Peyer's patch (tissue), 4 donors: Measurements from ENCODE around the gene DMD.

ENCODE experiments used
- POLR2A ChIP-seq, 2 donors: fragments of 450-650 bp; IDR thresholded peaks; one replicate each; pipeline ENCODE4 v1.5.1; 2017; ENCODE audit warnings: antibody characterized with exemption in 2 of 2, mild to moderate bottlenecking in 2 of 2, moderate library complexity in 2 of 2
- TF ChIP-seq, protein P1 (sequence below), 6 experiments: fragments of 450-650 bp in 4 of 6; fragments of 200-600 bp in 2 of 6; sonication (generic) in 1 of 6; IDR thresholded peaks; one replicate each; pipeline ENCODE4 v1.5.1; 2017 to 2019; ENCODE audit warnings: antibody characterized with exemption in 6 of 6, mild to moderate bottlenecking in 3 of 6, moderate library complexity in 1 of 6

DNA sequence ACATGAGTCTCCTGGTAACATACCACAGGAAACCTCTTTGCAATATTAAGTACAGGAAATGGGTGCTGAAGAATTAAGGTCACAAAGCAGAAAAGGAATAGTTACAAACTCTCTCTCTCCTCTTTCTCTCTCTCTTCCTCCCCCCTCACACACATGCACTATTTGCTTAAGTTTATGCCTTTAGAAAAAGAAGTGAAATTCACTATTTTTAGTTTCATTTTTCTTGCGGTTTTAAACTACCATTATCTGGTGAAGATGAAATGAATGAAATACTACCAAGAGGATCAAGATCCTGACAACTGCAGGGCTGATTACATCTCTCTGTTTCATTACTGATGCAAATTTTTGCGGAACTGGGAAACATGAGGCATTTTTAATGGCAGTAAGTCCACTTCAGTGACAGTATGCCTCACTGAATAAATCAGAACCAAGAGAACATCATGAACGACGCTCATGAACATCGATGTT lies 2075.2 kb downstream of the DMD start:
- TF ChIP-seq, protein P1, sequence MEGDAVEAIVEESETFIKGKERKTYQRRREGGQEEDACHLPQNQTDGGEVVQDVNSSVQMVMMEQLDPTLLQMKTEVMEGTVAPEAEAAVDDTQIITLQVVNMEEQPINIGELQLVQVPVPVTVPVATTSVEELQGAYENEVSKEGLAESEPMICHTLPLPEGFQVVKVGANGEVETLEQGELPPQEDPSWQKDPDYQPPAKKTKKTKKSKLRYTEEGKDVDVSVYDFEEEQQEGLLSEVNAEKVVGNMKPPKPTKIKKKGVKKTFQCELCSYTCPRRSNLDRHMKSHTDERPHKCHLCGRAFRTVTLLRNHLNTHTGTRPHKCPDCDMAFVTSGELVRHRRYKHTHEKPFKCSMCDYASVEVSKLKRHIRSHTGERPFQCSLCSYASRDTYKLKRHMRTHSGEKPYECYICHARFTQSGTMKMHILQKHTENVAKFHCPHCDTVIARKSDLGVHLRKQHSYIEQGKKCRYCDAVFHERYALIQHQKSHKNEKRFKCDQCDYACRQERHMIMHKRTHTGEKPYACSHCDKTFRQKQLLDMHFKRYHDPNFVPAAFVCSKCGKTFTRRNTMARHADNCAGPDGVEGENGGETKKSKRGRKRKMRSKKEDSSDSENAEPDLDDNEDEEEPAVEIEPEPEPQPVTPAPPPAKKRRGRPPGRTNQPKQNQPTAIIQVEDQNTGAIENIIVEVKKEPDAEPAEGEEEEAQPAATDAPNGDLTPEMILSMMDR (IDR thresholded peaks at IDR 0.05): no peak
- TF ChIP-seq POLR2A (IDR thresholded peaks at IDR 0.05): no peak
